ENCODE data around the gene SPRR4. TPM values are rescaled to one million over a fixed set of nuclear protein-coding genes. Genes with fewer than 3 reads are reported as not detected.

SPRR4 gene
- total RNA-seq, 1 experiment from 2014 or later: not detected

GRCh38 chr1:152961226-152961891 lies 9.1 kb upstream of the SPRR4 start:
- Mint-ChIP-seq H3K4me3 (ENCODE audit: unreplicated experiment) (no peak overlapping the region), H3K27ac (ENCODE audit: unreplicated experiment) (no peak overlapping the region), H3K4me1 (ENCODE audit: low read depth, unreplicated experiment) (no peaks in the 10 kb centered on the region), H3K36me3 (ENCODE audit: insufficient read depth, unreplicated experiment) (no peaks in the 10 kb centered on the region), H3K27me3 (ENCODE audit: insufficient read depth, unreplicated experiment) (peaks cover 3% of the 10 kb centered on the region), H3K9me3 (ENCODE audit: unreplicated experiment) (no peaks in the 10 kb centered on the region)
- no peak overlapping the region for H3K4me3 ChIP-seq (ENCODE audit: low read depth, low read length)
- ChIA-PET POLR2A (no interaction called here), CTCF (interaction anchor here (1.1 kb wide), 1 partner anchor 231 kb away, joined by 3 read pairs; no protein-coding TSS in a partner anchor)
- no peaks in the 10 kb centered on the region for H3K4me1 ChIP-seq
- peaks cover 1% of the 10 kb centered on the region for H3K27me3 ChIP-seq (replicated peaks; ENCODE audit: control insufficient read depth, insufficient read depth, low read length)
- intact Hi-C loops (cut with micrococcal nuclease; ENCODE audit: unreplicated experiment): no loop called here
- BruUV-seq (replicated peaks): no TSS peak
- no peaks in the 10 kb centered on the region for H3K9me3 ChIP-seq
- no peaks in the 10 kb centered on the region for H3K36me3 ChIP-seq (ENCODE audit: control insufficient read depth, insufficient read depth, low read length)
- no peak for DNase-seq
- TF ChIP-seq CTCF (IDR thresholded peaks at IDR 0.05; ENCODE audit: insufficient read depth in 1 of 2, low read depth in 1 of 2, low read length in 1 of 2, severe bottlenecking in 1 of 2, unreplicated experiment in 1 of 2): no peak

GRCh38 chr1:152962876-152963415 lies 7.5 kb upstream of the SPRR4 start:
- ChIA-PET CTCF (no interaction called here), POLR2A (no interaction called here)
- no peak overlapping the region for H3K4me3 Mint-ChIP-seq (ENCODE audit: unreplicated experiment)
- Histone ChIP-seq H3K4me3 (ENCODE audit: low read depth, low read length) (no peak overlapping the region), H3K36me3 (ENCODE audit: control insufficient read depth, insufficient read depth, low read length) (no peaks in the 10 kb centered on the region), H3K4me1 (no peaks in the 10 kb centered on the region), H3K27me3 (replicated peaks; ENCODE audit: control insufficient read depth, insufficient read depth, low read length) (peaks cover 1% of the 10 kb centered on the region), H3K9me3 (no peaks in the 10 kb centered on the region)
- intact Hi-C loops (cut with micrococcal nuclease; ENCODE audit: unreplicated experiment): no loop called here
- H3K27me3 Mint-ChIP-seq (ENCODE audit: insufficient read depth, unreplicated experiment): peaks cover 9% of the 10 kb centered on the region
- no peak for TF ChIP-seq CTCF (IDR thresholded peaks at IDR 0.05; ENCODE audit: insufficient read depth in 1 of 2, low read depth in 1 of 2, low read length in 1 of 2, severe bottlenecking in 1 of 2, unreplicated experiment in 1 of 2)
- no peaks in the 10 kb centered on the region for H3K36me3 Mint-ChIP-seq (ENCODE audit: insufficient read depth, unreplicated experiment)
- no peak overlapping the region for H3K27ac Mint-ChIP-seq (ENCODE audit: unreplicated experiment)
- H3K4me1 Mint-ChIP-seq (ENCODE audit: low read depth, unreplicated experiment): no peaks in the 10 kb centered on the region
- DNase-seq: no peak
- BruUV-seq (replicated peaks): no TSS peak
- no peaks in the 10 kb centered on the region for H3K9me3 Mint-ChIP-seq (ENCODE audit: unreplicated experiment)

GRCh38 chr1:152964536-152964935 lies 5.9 kb upstream of the SPRR4 start:
- Histone ChIP-seq H3K4me1 (no peaks in the 10 kb centered on the region), H3K4me3 (ENCODE audit: low read depth, low read length) (no peak overlapping the region), H3K27me3 (replicated peaks; ENCODE audit: control insufficient read depth, insufficient read depth, low read length) (peaks cover 1% of the 10 kb centered on the region), H3K9me3 (no peaks in the 10 kb centered on the region), H3K36me3 (ENCODE audit: control insufficient read depth, insufficient read depth, low read length) (no peaks in the 10 kb centered on the region)
- Mint-ChIP-seq H3K9me3 (ENCODE audit: unreplicated experiment) (no peaks in the 10 kb centered on the region), H3K4me1 (ENCODE audit: low read depth, unreplicated experiment) (no peaks in the 10 kb centered on the region), H3K27me3 (ENCODE audit: insufficient read depth, unreplicated experiment) (peaks cover 9% of the 10 kb centered on the region), H3K36me3 (ENCODE audit: insufficient read depth, unreplicated experiment) (no peaks in the 10 kb centered on the region), H3K27ac (ENCODE audit: unreplicated experiment) (no peak overlapping the region), H3K4me3 (ENCODE audit: unreplicated experiment) (no peak overlapping the region)
- ChIA-PET CTCF (no interaction called here), POLR2A (no interaction called here)
- no peak for DNase-seq
- TF ChIP-seq CTCF (IDR thresholded peaks at IDR 0.05; ENCODE audit: insufficient read depth in 1 of 2, low read depth in 1 of 2, low read length in 1 of 2, severe bottlenecking in 1 of 2, unreplicated experiment in 1 of 2): no peak
- BruUV-seq (replicated peaks): no TSS peak
- intact Hi-C loops (cut with micrococcal nuclease; ENCODE audit: unreplicated experiment): no loop called here

Data from Caco-2 (cell line).